K562 (cell line): ENCODE measurements around the gene DHDH. TPM values are rescaled to one million over a fixed set of nuclear protein-coding genes. Genes with fewer than 3 reads are reported as not detected.
A peak's percentile ranks its signal among the peaks of the same experiment; 100 is the strongest.

Source experiments
- CHD7 ChIP-seq: fragments of 200-600 bp; sonication (generic); IDR thresholded peaks from one replicate; pipeline ENCODE4 v1.6.1; 2012; ENCODE audit warnings: mild to moderate bottlenecking, low read depth, low read length, inconsistent platforms
- CREB3L1 ChIP-seq: fragments of 450-650 bp; IDR thresholded peaks from 2 replicates; pipeline ENCODE4 v1.6.1; 2014; ENCODE audit warnings: low read depth, mild to moderate bottlenecking, moderate library complexity, borderline replicate concordance
- HNRNPL ChIP-seq: fragments of 200-400 bp; formaldehyde crosslinking; IDR thresholded peaks from 2 replicates; pipeline ENCODE4 v1.6.1; 2017; ENCODE audit warnings: low read depth, mild to moderate bottlenecking, low read length
- polyA plus RNA-seq, 8 experiments: library from polyadenylated mRNA; depleted of rRNA in 4 of 8; stranded (reverse) in 5 of 8; unstranded in 3 of 8; fragments of >200 nt; fragmentation: Nextera tagmentation in 2 of 8; fragmentation: Illumina TruSeq in 1 of 8; extraction: Ambion mirVana in 2 of 8; extraction: Trizol in 1 of 8; gene quantifications; 2 replicates each; pipeline versions ENCODE4 v1.2.1 to v1.2.3, GENCODE V29; 2011 to 2014; ENCODE audit warnings: inconsistent platforms in 1 of 8, missing spikeins in 1 of 8
- total RNA-seq, 7 experiments: library from RNA; depleted of rRNA in 6 of 7; stranded (reverse); fragments of >200 nt in 6 of 7; fragmentation: Illumina TruSeq in 2 of 7; extraction: Trizol in 2 of 7; gene quantifications; 2 replicates each; pipeline versions ENCODE4 v1.2.1 to v1.2.3, GENCODE V29; 2011 to 2021; ENCODE audit warnings: low replicate concordance in 1 of 7

The DHDH gene
- total and polyA plus RNA-seq, 9 of the 15 experiments (the other 6 are each of a cell fraction or from before 2014, with no cell fraction given) = 0.37 to 1.9 (median 0.87) TPM

- TF ChIP-seq CHD7 (no peak), HNRNPL (no peak), CREB3L1 (peak; percentile 61; the same call in 1 of the 2 replicates)
Measured at GRCh38 chr19:48913114-48913889, 20.2 kb upstream of the DHDH start (continued).
